HG02642 (cell line): Measurements from ENCODE around the gene OSBPL7.
"Not testable (repeated sequence)": the region's sequence is repeated elsewhere in the genome, so short reads cannot be mapped to it uniquely, and the experiment has no call there.

Experiments
- ATAC-seq: cut with Tn5 transposase; IDR thresholded peaks from one replicate; pipeline ENCODE4 v1.9.1; 2021; ENCODE audit warnings: mild to moderate bottlenecking; ENCODE audit not compliant: unreplicated experiment, poor library complexity

The OSBPL7 gene

DNA sequence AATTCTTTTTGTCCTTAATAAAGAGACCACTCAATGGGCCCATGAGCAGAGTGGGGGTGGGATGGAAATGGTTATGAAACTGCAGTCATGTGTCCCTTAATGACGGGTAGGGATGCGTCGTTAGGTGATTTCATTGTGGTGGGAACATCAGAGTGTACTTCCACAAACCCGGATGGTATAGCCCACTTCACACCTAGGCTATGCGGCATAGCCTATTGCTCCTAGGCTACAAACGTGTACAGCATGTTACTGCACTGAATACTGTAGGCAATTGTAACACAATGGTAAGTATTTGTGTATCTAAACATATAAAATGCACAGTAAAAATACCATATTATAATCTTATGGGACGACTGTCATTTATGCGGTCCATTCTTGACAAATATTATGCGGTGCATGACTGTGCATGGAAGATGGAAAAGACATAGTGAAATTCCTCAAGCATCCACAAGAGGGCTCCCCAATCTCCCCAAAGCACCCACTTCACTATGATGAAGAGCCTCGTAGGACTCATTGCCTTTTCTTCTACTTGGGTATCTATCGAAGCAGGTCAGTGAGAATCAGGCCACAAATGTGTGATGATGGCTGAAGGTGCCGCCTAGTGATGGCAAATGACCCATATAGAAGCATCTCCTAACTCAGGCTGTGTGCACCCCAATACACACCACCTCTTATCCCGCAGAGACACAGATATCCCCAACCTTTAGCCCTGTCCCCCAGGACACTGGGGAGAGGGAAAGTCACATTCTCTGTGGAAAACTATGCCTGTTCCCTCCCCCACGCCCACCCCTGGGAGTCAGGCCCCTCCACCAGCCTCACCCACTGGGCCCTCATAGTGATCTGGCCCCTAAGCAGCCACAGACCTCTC lies 45.0 kb downstream of the OSBPL7 start:
- ATAC-seq: no peak

DNA sequence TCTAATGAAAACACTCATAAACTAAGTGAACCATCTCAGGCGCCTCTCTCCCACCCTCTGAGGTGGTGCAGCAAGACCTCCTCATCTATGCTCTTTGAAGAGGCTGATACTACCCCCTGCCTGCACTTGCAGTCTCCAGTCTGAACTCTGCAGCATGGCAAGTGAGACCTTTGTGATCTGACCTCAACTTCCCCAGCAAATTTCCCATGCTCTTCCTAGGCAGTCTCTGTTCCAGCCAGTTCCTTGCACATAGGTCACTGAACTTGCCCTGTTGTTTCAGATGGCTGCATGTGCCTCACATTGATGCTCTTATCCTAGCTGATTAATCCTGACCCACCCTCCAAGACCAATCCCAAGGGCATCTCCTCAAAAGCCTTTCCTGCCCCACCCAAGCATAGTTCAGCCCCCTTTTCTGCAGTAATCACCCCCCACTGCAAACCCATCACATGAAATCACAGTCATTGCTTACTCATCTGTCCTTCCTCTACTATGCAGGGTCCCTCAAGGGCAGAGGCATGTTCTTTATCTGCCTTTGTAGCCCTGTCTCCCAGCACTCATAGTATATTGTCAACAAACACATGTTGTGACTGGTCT lies 46.5 kb downstream of the OSBPL7 start:
- ATAC-seq: no peak

DNA sequence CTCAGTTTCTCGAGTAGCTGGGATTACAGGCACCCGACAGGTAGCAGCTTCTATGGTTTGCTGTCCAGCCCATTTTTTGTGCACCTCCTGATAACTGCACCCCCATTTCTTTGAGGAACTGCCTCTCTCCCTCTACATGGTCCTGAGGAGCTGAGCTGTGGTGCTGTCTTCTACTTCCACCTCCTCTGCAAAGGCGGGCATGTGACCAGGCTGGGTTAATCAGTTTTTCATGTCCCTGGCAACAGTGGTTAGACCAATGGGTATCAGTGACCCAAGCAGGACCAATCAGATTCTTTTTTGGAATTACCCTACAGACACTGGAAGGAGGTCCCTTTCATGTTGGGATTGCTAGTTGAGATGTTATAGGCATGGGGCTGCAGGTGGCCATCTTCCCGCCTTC lies 47.3 kb downstream of the OSBPL7 start:
- ATAC-seq: no peak

DNA sequence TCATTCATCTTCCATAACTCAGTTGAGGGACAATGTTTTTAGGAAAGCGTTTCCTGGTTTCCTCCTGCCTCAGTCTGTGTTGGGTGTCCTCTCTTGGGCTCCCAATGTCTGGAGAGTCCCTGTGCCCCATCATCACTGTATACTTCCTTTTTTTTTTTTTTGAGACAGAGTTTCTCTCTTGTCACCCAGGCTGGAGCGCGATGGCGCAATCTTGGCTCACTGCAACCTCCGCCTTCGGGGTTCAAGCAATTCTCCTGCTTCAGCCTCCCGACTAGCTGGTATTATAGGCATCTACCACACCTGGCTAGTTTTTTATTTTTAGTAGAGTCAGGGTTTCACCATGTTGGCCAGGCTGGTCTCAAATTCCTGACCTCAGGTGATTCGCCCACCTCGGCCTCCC lies 47.9 kb downstream of the OSBPL7 start:
- not testable (repeated sequence) for ATAC-seq

DNA sequence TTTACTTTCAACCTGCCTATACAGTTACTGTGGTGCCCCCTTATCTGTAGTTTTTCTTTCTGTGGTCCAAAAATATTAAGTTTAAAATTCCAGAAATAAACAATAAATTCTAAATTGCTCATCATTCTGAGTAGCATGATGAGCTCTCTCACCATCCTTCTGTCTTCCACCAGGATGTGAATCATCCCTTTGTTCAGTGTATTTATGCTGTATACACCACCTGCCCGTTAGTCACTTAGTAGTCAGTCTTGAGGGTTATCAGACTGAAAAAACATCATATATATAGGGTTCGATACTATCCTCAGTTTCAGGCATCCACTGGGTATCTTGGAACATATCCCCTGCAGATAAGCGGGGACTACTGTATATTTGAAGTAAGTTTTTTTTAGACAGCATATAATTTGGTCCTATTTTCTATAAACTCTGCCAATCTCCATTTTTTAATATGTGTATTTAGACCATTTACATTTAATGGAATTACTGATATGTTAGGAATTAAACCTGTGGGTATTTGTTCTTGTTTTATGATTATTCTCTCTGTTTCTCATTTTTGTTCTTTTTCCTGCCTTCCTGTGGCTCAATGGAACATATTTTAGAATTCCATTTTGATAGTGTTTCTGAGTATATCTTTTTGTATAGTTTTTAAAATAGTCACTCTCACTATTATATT lies 57.5 kb downstream of the OSBPL7 start:
- ATAC-seq: no peak

DNA sequence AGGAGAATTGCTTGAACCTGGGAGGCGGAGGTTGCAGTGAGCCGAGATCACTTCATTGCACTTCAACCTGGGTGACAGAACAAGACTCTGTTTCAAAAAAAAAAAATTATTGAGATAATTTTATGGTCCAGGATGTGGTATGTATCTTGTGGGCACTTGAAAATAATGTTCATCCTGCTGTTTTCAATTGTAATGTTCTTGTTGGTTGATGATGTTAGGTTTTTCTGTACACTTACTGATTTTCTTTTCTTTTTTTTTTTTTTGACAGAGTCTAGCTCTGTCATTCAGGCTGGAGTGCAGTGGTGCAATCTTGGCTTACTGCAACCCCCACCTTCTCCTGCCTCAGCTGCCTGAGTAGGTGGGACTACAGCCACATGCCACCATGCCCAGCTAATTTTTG lies 58.9 kb downstream of the OSBPL7 start:
- ATAC-seq: no peak

DNA sequence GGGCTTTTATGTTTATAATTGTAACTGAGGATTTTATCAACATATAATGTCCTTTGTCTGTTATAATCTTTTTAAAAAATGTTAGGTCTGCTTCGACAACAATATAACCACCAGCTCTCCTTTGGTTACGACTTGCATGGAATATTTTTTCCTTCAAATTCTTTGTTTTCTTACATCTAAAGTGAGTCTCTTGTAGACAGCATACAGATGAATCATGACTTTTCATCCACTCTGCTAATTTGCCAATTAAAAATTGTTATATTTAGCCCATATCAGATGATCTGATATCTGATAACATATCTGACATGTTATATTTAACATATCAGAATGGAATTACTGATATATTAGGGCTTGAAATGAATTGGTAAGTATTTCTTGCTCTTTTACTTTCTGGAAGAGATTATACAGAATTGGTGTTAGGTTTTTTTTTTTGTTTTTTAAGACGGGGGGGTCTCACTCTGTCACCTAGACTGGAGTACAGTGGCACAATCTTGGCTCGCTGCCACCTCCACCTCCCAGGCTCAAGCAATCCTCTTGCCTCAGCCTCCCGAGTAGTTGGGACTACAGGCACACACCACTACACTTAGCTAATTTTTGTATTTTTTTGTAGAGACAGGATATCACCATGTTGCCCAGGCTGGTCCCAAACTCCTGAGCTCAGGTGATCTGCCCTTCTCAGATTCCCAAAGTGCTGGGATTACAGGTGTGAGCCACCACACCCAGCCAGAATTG lies 61.0 kb downstream of the OSBPL7 start:
- no peak for ATAC-seq

DNA sequence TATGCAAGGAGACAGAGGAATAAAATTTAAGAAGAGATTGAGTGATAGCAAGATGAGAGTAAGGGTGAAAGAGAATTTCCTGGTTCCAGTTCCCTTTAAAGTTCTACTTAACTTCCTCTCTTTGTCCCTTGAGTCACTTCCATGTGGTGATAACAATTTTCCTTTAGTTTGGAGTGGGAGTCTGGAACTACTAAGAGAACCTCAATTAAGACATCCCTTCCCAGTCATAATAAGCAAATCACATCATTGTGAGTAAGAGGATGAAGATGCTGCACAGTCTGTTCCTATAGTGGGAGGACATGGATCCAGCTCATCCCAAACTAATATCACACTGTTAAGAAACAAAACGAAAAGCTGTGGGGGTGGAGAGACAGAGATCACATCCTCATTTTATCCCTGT lies 64.2 kb downstream of the OSBPL7 start:
- no peak for ATAC-seq
